PC-3 (cell line): Measurements from ENCODE around the gene LRP1B. TPM values are rescaled to one million over a fixed set of nuclear protein-coding genes. Genes with fewer than 3 reads are reported as not detected.

Experiments used
- ATAC-seq: fragments of 200-7000 bp; cut with Tn5 transposase; 2 replicates; pipeline ENCODE4 v1.9.1; 2020; ENCODE audit warnings: mild to moderate bottlenecking, moderate library complexity
- BruUV-seq: library from RNA; stranded (reverse); fragments of 400-500 nt; replicated peaks from 2 replicates; lab custom pipeline; 2021; lab: Mats Ljungman, UMichigan
- CTCF ChIA-PET: fragments of 300-600 bp; sonication (Branson Sonifier 250); formaldehyde crosslinking; loops from one replicate; lab custom pipeline; 2022; ENCODE audit warnings: antibody characterized with exemption; lab: Charles Lee
- POLR2A ChIA-PET: fragments of 300-600 bp; sonication (Branson Sonifier 250); formaldehyde crosslinking; loops from one replicate; lab custom pipeline; 2022; ENCODE audit warnings: antibody characterized with exemption; ENCODE audit not compliant: unreplicated experiment; lab: Charles Lee
- DNase-seq: peaks from one replicate; pipeline ENCODE4 v3.0.0-alpha.2; 2015
- H2AFZ ChIP-seq: fragments of 300-600 bp; sonication (generic); 2 replicates; pipeline ENCODE4 v1.6.0; 2016; ENCODE audit warnings: antibody characterized with exemption, low read length
- H3F3A ChIP-seq: fragments of 300-600 bp; sonication (generic); one replicate; pipeline ENCODE4 v1.6.0; 2017; ENCODE audit warnings: antibody characterized with exemption, low read length, control low read depth, mild to moderate bottlenecking; ENCODE audit not compliant: unreplicated experiment
- H3K27ac ChIP-seq: fragments of 300-600 bp; sonication (generic); 2 replicates; pipeline ENCODE4 v1.5.1; 2016; ENCODE audit warnings: mild to moderate bottlenecking, low read length
- H3K27me3 ChIP-seq: fragments of 300-600 bp; sonication (generic); 2 replicates; pipeline ENCODE4 v1.6.1; 2016; ENCODE audit warnings: low read length, mixed read lengths
- H3K36me3 ChIP-seq: fragments of 300-600 bp; sonication (generic); 2 replicates; pipeline ENCODE4 v1.6.1; 2016; ENCODE audit warnings: low read depth, mixed run types, low read length, mixed read lengths
- H3K4me1 ChIP-seq: fragments of 300-600 bp; sonication (generic); 2 replicates; pipeline ENCODE4 v1.5.1; 2016; ENCODE audit warnings: low read length; ENCODE audit not compliant: insufficient read depth
- H3K4me2 ChIP-seq: fragments of 300-600 bp; sonication (generic); 2 replicates; pipeline ENCODE4 v1.6.0; 2016; ENCODE audit warnings: low read length
- H3K4me3 ChIP-seq: fragments of 300-600 bp; sonication (generic); 2 replicates; pipeline ENCODE4 v1.5.1; 2016; ENCODE audit warnings: mild to moderate bottlenecking, low read length, mixed read lengths
- H3K79me2 ChIP-seq: fragments of 300-600 bp; sonication (generic); 2 replicates; pipeline ENCODE4 v1.6.1; 2017; ENCODE audit warnings: low read length, mixed read lengths
- H3K9ac ChIP-seq: fragments of 300-600 bp; sonication (generic); 2 replicates; pipeline ENCODE4 v1.6.0; 2016; ENCODE audit warnings: mild to moderate bottlenecking, low read length
- H3K9me2 ChIP-seq: fragments of 300-600 bp; sonication (generic); replicated peaks from 2 replicates; pipeline ENCODE4 v1.6.1; 2016; ENCODE audit warnings: mixed run types, low read length, mixed read lengths
- H3K9me3 ChIP-seq: fragments of 300-600 bp; sonication (generic); 2 replicates; pipeline ENCODE4 v1.6.1; 2016; ENCODE audit warnings: low read length, mixed read lengths
- H4K20me1 ChIP-seq: fragments of 300-600 bp; sonication (generic); 2 replicates; pipeline ENCODE4 v1.6.1; 2016; ENCODE audit warnings: low read length, mixed read lengths
- EZH2 ChIP-seq: fragments of 300-600 bp; sonication (generic); IDR thresholded peaks from one replicate; pipeline ENCODE4 v1.6.1; 2017; ENCODE audit warnings: antibody characterized with exemption, mild to moderate bottlenecking, low read length; ENCODE audit not compliant: unreplicated experiment
- EZH2phosphoT487 ChIP-seq: fragments of 300-600 bp; sonication (generic); IDR thresholded peaks from 2 replicates; pipeline ENCODE4 v1.6.1; 2018; ENCODE audit warnings: mild to moderate bottlenecking, antibody characterized with exemption, low read length, borderline replicate concordance
- intact Hi-C: fragments of 100-400 bp; cut with micrococcal nuclease; formaldehyde crosslinking; loops from 2 replicates; pipeline ENCODE4 v1.9.0; 2023
- total RNA-seq: library from RNA; depleted of rRNA; stranded (reverse); fragments of >200 nt; gene quantifications from 2 replicates; pipeline ENCODE4 v1.2.3, GENCODE V29; 2014
- TF ChIP-seq, protein P1 (sequence below): fragments of 300-600 bp; sonication (generic); conservative IDR thresholded peaks from 2 replicates; pipeline ENCODE4 v1.5.1; 2017; ENCODE audit warnings: antibody characterized with exemption, low read depth, mild to moderate bottlenecking, low read length

Gene LRP1B
- total RNA-seq, 1 experiment from 2014 or later, result 0.04 TPM

DNA sequence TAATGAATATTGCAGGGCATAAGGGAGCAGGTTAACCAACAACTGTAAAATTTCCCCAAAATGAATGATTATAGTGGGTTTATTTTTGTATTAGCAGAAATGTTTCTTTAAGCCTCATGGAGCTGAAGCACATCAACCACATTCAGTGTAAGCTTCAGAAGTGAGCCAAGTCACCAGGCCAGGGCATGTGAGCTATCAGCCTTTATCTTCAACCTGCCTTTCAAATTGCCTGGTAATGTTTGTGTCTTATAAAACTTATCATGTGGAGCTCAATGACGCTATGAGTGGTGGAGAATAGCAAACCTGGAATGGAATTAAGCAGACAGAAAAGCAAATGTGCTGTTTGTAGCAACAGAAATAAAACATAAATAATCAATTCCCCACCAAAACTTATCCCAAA lies 1068.4 kb downstream of the LRP1B start:
- Histone ChIP-seq H3K4me3 (no peak overlapping the region), H3K27ac (no peak overlapping the region), H3K36me3 (no peaks in the 10 kb centered on the region), H3F3A (no peaks in the 10 kb centered on the region), H2AFZ (no peak overlapping the region), H4K20me1 (no peaks in the 10 kb centered on the region), H3K79me2 (no peaks in the 10 kb centered on the region), H3K27me3 (no peaks in the 10 kb centered on the region), H3K9me3 (no peaks in the 10 kb centered on the region), H3K9me2 (no peaks in the 10 kb centered on the region), H3K4me1 (no peaks in the 10 kb centered on the region), H3K9ac (no peak overlapping the region), H3K4me2 (no peak overlapping the region)
- ATAC-seq (no peak), DNase-seq (no peak)
- intact Hi-C loops, result no loop called here
- POLR2A ChIA-PET, result no interaction called here
- BruUV-seq, result no TSS peak
- TF ChIP-seq, protein P1, sequence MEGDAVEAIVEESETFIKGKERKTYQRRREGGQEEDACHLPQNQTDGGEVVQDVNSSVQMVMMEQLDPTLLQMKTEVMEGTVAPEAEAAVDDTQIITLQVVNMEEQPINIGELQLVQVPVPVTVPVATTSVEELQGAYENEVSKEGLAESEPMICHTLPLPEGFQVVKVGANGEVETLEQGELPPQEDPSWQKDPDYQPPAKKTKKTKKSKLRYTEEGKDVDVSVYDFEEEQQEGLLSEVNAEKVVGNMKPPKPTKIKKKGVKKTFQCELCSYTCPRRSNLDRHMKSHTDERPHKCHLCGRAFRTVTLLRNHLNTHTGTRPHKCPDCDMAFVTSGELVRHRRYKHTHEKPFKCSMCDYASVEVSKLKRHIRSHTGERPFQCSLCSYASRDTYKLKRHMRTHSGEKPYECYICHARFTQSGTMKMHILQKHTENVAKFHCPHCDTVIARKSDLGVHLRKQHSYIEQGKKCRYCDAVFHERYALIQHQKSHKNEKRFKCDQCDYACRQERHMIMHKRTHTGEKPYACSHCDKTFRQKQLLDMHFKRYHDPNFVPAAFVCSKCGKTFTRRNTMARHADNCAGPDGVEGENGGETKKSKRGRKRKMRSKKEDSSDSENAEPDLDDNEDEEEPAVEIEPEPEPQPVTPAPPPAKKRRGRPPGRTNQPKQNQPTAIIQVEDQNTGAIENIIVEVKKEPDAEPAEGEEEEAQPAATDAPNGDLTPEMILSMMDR, result no peak
- TF ChIP-seq EZH2phosphoT487 (no peak), EZH2 (no peak)
- CTCF ChIA-PET, result no interaction called here

- no peak overlapping the region for H3K9ac ChIP-seq
- intact Hi-C loops, result no loop called here
- ATAC-seq (no peak), DNase-seq (no peak)
- H3K27me3 ChIP-seq, result no peaks in the 10 kb centered on the region
- no peaks in the 10 kb centered on the region for H3K36me3 ChIP-seq
- TF ChIP-seq, protein P1, result no peak
- TF ChIP-seq EZH2 (no peak), EZH2phosphoT487 (no peak)
- ChIA-PET CTCF (no interaction called here), POLR2A (no interaction called here)
- no peaks in the 10 kb centered on the region for H3K9me2 ChIP-seq
- no peak overlapping the region for H3K4me2 ChIP-seq
- H3K4me1 ChIP-seq, result no peaks in the 10 kb centered on the region
- H3K9me3 ChIP-seq, result no peaks in the 10 kb centered on the region
- no peak overlapping the region for H2AFZ ChIP-seq
- no peaks in the 10 kb centered on the region for H4K20me1 ChIP-seq
- H3K4me3 ChIP-seq, result no peak overlapping the region
- H3F3A ChIP-seq, result no peaks in the 10 kb centered on the region
- BruUV-seq, result no TSS peak
- no peaks in the 10 kb centered on the region for H3K79me2 ChIP-seq
- H3K27ac ChIP-seq, result no peak overlapping the region
These were observed 1068.8 kb downstream of the LRP1B start for GRCh38 chr2:141062031-141062430.

GRCh38 chr2:141058556-141058955 lies 1072.3 kb downstream of the LRP1B start:
- Histone ChIP-seq H3K4me2 (no peak overlapping the region), H3K9ac (no peak overlapping the region), H3K79me2 (no peaks in the 10 kb centered on the region), H3F3A (no peaks in the 10 kb centered on the region), H3K4me1 (peaks cover 6% of the 10 kb centered on the region; the same call in 1 of the 2 replicates), H3K27ac (no peak overlapping the region), H3K36me3 (no peaks in the 10 kb centered on the region), H3K9me3 (no peaks in the 10 kb centered on the region), H4K20me1 (no peaks in the 10 kb centered on the region), H3K9me2 (no peaks in the 10 kb centered on the region), H3K27me3 (no peaks in the 10 kb centered on the region), H2AFZ (no peak overlapping the region), H3K4me3 (no peak overlapping the region)
- ChIA-PET CTCF (no interaction called here), POLR2A (no interaction called here)
- intact Hi-C loops, result loop anchor here (10.0 kb wide), 1 partner anchor 396 kb away; no protein-coding TSS in a partner anchor
- ATAC-seq (no peak), DNase-seq (no peak)
- no TSS peak for BruUV-seq
- no peak for TF ChIP-seq EZH2
